22Rv1 (cell line): ENCODE results near the gene SERGEF.

Experiments used
- CTCF ChIP-seq: fragments of 450-650 bp; IDR thresholded peaks from 2 replicates; pipeline ENCODE4 v1.5.1; 2017; ENCODE audit warnings: mild to moderate bottlenecking
- ZFX ChIP-seq: fragments of 450-650 bp; IDR thresholded peaks from 2 replicates; pipeline ENCODE4 v1.6.1; 2017; ENCODE audit warnings: antibody characterized with exemption, borderline replicate concordance

- TF ChIP-seq CTCF (no peak), ZFX (no peak)
These were observed 174.7 kb downstream of the SERGEF start for GRCh38 chr11:17838102-17838501.
